GM23248 (cell line): ENCODE measurements around the gene TIMM13.

Source experiments
- EZH2 ChIP-seq: fragments of 200-600 bp; sonication (generic); IDR thresholded peaks from 2 replicates; pipeline ENCODE4 v1.6.1; 2018; ENCODE audit warnings: antibody characterized with exemption, mild to moderate bottlenecking; ENCODE audit not compliant: insufficient read depth, poor library complexity, severe bottlenecking
- EZH2phosphoT487 ChIP-seq: fragments of 200-600 bp; sonication (generic); IDR thresholded peaks from 2 replicates; pipeline ENCODE4 v1.6.1; 2018; ENCODE audit warnings: antibody characterized with exemption, moderate library complexity, mild to moderate bottlenecking, low read depth; ENCODE audit not compliant: insufficient read depth

GRCh38 chr19:2417881-2418406 is 9.4 kb downstream of the TIMM13 start:
- TF ChIP-seq EZH2 (no peak), EZH2phosphoT487 (no peak)
